ENCODE data around the gene STIP1. TPM values are rescaled to one million over a fixed set of nuclear protein-coding genes. Genes with fewer than 3 reads are reported as not detected.

STIP1 gene
- total and polyA plus RNA-seq, 2 of the 8 experiments (the other 6 are each of a cell fraction or from before 2014, with no cell fraction given) = 140 to 329 TPM

DNA sequence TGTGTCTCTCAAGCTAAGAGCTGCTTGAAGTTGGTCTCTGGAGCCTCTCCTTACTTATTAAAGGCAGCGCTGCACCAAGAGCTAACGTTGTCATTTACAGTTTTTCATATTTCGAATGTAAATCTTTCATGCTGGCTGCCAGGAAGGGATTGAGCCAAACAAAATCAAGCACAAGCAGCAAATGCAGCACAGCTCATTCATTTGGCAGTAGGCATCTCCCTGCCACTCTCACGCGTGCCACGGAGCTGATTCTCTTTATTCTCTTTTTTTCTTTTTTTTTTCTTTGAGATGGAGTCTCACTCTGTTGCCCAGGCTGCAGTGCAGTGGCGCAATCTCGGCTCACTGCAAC lies 47.0 kb downstream of the STIP1 start (continued):
- TF ChIP-seq, protein P1, sequence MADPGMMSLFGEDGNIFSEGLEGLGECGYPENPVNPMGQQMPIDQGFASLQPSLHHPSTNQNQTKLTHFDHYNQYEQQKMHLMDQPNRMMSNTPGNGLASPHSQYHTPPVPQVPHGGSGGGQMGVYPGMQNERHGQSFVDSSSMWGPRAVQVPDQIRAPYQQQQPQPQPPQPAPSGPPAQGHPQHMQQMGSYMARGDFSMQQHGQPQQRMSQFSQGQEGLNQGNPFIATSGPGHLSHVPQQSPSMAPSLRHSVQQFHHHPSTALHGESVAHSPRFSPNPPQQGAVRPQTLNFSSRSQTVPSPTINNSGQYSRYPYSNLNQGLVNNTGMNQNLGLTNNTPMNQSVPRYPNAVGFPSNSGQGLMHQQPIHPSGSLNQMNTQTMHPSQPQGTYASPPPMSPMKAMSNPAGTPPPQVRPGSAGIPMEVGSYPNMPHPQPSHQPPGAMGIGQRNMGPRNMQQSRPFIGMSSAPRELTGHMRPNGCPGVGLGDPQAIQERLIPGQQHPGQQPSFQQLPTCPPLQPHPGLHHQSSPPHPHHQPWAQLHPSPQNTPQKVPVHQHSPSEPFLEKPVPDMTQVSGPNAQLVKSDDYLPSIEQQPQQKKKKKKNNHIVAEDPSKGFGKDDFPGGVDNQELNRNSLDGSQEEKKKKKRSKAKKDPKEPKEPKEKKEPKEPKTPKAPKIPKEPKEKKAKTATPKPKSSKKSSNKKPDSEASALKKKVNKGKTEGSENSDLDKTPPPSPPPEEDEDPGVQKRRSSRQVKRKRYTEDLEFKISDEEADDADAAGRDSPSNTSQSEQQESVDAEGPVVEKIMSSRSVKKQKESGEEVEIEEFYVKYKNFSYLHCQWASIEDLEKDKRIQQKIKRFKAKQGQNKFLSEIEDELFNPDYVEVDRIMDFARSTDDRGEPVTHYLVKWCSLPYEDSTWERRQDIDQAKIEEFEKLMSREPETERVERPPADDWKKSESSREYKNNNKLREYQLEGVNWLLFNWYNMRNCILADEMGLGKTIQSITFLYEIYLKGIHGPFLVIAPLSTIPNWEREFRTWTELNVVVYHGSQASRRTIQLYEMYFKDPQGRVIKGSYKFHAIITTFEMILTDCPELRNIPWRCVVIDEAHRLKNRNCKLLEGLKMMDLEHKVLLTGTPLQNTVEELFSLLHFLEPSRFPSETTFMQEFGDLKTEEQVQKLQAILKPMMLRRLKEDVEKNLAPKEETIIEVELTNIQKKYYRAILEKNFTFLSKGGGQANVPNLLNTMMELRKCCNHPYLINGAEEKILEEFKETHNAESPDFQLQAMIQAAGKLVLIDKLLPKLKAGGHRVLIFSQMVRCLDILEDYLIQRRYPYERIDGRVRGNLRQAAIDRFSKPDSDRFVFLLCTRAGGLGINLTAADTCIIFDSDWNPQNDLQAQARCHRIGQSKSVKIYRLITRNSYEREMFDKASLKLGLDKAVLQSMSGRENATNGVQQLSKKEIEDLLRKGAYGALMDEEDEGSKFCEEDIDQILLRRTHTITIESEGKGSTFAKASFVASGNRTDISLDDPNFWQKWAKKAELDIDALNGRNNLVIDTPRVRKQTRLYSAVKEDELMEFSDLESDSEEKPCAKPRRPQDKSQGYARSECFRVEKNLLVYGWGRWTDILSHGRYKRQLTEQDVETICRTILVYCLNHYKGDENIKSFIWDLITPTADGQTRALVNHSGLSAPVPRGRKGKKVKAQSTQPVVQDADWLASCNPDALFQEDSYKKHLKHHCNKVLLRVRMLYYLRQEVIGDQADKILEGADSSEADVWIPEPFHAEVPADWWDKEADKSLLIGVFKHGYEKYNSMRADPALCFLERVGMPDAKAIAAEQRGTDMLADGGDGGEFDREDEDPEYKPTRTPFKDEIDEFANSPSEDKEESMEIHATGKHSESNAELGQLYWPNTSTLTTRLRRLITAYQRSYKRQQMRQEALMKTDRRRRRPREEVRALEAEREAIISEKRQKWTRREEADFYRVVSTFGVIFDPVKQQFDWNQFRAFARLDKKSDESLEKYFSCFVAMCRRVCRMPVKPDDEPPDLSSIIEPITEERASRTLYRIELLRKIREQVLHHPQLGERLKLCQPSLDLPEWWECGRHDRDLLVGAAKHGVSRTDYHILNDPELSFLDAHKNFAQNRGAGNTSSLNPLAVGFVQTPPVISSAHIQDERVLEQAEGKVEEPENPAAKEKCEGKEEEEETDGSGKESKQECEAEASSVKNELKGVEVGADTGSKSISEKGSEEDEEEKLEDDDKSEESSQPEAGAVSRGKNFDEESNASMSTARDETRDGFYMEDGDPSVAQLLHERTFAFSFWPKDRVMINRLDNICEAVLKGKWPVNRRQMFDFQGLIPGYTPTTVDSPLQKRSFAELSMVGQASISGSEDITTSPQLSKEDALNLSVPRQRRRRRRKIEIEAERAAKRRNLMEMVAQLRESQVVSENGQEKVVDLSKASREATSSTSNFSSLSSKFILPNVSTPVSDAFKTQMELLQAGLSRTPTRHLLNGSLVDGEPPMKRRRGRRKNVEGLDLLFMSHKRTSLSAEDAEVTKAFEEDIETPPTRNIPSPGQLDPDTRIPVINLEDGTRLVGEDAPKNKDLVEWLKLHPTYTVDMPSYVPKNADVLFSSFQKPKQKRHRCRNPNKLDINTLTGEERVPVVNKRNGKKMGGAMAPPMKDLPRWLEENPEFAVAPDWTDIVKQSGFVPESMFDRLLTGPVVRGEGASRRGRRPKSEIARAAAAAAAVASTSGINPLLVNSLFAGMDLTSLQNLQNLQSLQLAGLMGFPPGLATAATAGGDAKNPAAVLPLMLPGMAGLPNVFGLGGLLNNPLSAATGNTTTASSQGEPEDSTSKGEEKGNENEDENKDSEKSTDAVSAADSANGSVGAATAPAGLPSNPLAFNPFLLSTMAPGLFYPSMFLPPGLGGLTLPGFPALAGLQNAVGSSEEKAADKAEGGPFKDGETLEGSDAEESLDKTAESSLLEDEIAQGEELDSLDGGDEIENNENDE (IDR thresholded peaks at IDR 0.05; ENCODE audit: insufficient replicate concordance, low read length) = no peak
- TF ChIP-seq TEAD4 (IDR thresholded peaks at IDR 0.05; ENCODE audit: low read depth, low read length) (no peak), RFX5 (IDR thresholded peaks at IDR 0.05; ENCODE audit: borderline replicate concordance, low read depth, low read length) (no peak), USF2 (IDR thresholded peaks at IDR 0.05; ENCODE audit: low read length) (no peak), NANOG (IDR thresholded peaks at IDR 0.05; ENCODE audit: insufficient read depth, low read depth, low read length, poor library complexity, severe bottlenecking) (no peak), EZH2 (IDR thresholded peaks at IDR 0.05; ENCODE audit: low read depth, low read length, severe bottlenecking) (no peak), TCF12 (IDR thresholded peaks at IDR 0.05; ENCODE audit: low read depth, low read length) (no peak), ATF3 (IDR thresholded peaks at IDR 0.05; ENCODE audit: insufficient read depth, low read depth, low read length) (no peak), HDAC2 (IDR thresholded peaks at IDR 0.05; ENCODE audit: borderline replicate concordance in 1 of 2, low read depth in 2 of 2, low read length in 2 of 2) (no peak)

Data from H1 (cell line).